SK-N-MC (cell line): Measurements from ENCODE around the gene PRKCSH.

Experiments
- DNase-seq: peaks from one replicate; pipeline ENCODE4 v3.0.0-alpha.2; 2011; ENCODE audit warnings: low read depth, low spot score
- H3K27ac ChIP-seq: fragments of 200-600 bp; sonication (generic); 2 replicates; pipeline ENCODE4 v1.5.1; 2016; ENCODE audit warnings: mixed run types
- H3K36me3 ChIP-seq: fragments of 200-600 bp; sonication (generic); 2 replicates; pipeline ENCODE4 v1.6.1; 2017; ENCODE audit warnings: antibody characterized with exemption, low read length, mixed read lengths; ENCODE audit not compliant: insufficient read depth
- H3K4me3 ChIP-seq: fragments of 200-600 bp; sonication (generic); 2 replicates; pipeline ENCODE4 v1.5.1; 2016
- H3K9ac ChIP-seq: fragments of 200-600 bp; sonication (generic); 2 replicates; pipeline ENCODE4 v1.8.0; 2017; ENCODE audit warnings: mixed run types, mixed read lengths; ENCODE audit not compliant: insufficient read length
- H3K9me3 ChIP-seq: fragments of 200-600 bp; sonication (generic); 2 replicates; pipeline ENCODE4 v1.6.1; 2017; ENCODE audit warnings: low read depth, mild to moderate bottlenecking, antibody characterized with exemption, low read length, moderate library complexity, mixed read lengths
- EZH2 ChIP-seq: fragments of 200-600 bp; sonication (generic); IDR thresholded peaks from one replicate; pipeline ENCODE4 v1.6.1; 2017; ENCODE audit warnings: antibody characterized with exemption
- FOXP2 ChIP-seq: optimal IDR thresholded peaks from 2 replicates; pipeline ENCODE3; 2011; ENCODE audit warnings: mild to moderate bottlenecking, moderate library complexity; ENCODE audit not compliant: insufficient read depth; ENCODE audit errors: extremely low read length, control extremely low read depth
- POLR2AphosphoS5 ChIP-seq: IDR thresholded peaks from 2 replicates; pipeline ENCODE4 v1.6.1; 2012; ENCODE audit warnings: mild to moderate bottlenecking, low read depth, low read length, borderline replicate concordance

Gene PRKCSH, protein sequence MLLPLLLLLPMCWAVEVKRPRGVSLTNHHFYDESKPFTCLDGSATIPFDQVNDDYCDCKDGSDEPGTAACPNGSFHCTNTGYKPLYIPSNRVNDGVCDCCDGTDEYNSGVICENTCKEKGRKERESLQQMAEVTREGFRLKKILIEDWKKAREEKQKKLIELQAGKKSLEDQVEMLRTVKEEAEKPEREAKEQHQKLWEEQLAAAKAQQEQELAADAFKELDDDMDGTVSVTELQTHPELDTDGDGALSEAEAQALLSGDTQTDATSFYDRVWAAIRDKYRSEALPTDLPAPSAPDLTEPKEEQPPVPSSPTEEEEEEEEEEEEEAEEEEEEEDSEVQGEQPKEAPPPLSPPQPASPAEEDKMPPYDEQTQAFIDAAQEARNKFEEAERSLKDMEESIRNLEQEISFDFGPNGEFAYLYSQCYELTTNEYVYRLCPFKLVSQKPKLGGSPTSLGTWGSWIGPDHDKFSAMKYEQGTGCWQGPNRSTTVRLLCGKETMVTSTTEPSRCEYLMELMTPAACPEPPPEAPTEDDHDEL

DNA sequence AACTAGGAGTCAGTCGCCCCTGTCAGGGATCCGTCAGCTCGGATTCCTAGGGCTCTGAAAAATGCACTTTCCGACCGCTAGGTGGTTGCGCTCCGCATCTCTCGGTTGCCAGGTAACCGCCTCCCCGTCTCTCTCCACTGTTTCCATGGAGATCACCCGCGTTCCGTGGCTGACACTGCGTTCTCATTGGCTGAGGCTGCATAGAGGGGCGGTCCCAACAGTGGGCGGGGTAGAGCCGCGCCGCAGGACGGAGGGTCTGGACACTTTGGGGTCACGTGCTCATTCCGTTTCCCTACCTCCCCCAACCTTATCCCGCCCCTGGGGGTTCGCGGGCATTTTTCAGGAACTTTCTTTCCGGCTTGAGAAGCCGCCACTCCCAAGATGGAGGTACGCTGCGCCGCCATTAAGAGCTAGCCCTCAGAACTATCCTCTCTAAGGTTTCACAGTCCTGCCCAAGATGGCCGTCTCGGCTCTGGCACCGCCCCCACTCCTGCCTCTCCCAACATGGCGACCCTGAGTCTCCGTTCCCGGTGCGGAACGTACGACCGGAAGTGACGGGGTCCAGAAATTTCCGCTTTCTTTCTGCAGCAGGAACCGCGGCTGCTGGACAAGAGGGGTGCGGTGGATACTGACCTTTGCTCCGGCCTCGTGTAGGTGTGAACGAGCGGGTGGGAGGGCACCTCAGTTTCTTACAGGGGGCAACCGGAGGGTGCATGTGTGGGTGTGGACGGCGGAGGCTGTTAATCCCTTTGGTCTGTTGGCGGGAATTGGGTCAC lies at the start of gene PRKCSH, which contains the start of gene ODAD3:
PRKCSH (plus strand) TSS at position 579 of the 776 bp plus-strand sequence. CDS start 483 bp downstream, outside the sequence.
ODAD3 (minus strand) TSS at position 65 of the 776 bp plus-strand sequence. CDS start 105 bp downstream, outside the sequence.
- Histone ChIP-seq H3K9me3 (no peaks in the 10 kb centered on the region), H3K4me3 (peak within 1 kb of the TSS; percentile 99), H3K36me3 (peaks cover 25% of the 10 kb centered on the region), H3K27ac (peak within 1 kb of the TSS; percentile 56; the same call in 1 of the 2 replicates), H3K9ac (peak within 1 kb of the TSS; percentile 87)
- peak; percentile 98 for DNase-seq
- peak; percentile 92 for TF ChIP-seq POLR2AphosphoS5
- TF ChIP-seq EZH2 = no peak

DNA sequence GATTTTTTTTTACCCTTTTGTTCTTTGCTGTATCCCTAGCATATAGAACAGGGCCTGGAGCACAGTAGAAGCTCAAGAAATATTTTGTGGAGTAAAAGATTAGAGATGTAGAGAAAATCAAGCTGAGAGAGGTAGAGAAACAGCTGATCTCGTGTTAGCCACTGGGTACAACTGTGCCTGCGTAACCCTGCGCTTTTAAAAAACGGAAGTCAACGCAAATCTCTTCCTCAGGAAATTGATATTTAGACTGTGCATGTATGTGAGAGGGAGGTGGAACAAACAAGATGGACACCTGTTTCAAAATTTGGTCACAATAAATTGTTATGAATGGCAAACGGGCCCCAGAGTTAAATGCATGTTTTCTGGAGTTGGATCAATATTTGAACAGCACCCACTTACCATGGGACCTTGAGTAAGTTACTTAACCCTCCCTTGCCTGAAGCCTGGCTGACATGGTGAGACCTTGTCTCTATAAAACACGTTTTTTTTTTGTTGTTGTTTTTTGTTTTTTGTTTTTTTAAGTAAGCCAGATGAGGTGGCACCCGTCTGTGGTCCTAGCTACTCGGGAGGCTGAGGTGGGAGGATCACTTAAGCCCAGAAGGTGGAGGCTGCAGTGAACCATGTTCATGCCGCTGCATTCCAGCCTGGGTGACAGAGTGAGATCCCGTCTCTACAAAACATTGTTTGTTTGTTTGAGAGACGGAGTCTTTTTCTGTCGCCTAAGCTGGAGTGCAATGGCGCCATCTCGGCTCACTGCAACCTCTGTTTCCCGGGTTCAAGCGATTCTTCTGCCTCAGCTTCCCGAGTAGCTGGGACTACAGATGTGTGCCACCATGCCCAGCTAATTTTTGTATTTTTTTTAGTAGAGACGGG lies 48.0 kb upstream of the PRKCSH start:
- H3K36me3 ChIP-seq = no peaks in the 10 kb centered on the region
- H3K4me3 ChIP-seq = no peak overlapping the region
- H3K27ac ChIP-seq = 0 out of 2 replicates have a peak overlapping the region, but pooled peaks have one; percentile 57
- no peaks in the 10 kb centered on the region for H3K9me3 ChIP-seq
- DNase-seq = no peak
- no peak overlapping the region for H3K9ac ChIP-seq
- no peak for TF ChIP-seq FOXP2
- no peak for TF ChIP-seq EZH2
- no peak for TF ChIP-seq POLR2AphosphoS5

DNA sequence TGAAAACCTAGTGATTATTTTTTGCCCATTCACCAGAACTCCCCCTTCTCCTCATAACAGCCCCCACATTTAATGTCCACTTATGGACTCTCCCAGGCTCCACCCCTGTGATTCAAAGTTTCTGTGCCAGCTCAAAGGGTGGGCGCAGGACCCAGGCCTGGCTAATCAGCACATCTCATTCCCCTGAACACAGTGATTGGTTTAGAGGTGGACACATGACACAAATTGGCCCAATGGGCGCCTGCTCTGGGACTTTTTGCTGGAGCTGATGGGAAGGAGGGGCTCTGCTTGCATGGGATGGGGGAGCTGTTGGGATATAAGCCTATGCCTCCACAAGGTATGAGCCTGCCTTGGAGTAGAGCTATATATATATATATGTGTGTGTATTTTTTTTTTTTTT lies 45.1 kb upstream of the PRKCSH start:
- H3K27ac ChIP-seq = no peak overlapping the region
- H3K4me3 ChIP-seq = no peak overlapping the region
- no peaks in the 10 kb centered on the region for H3K9me3 ChIP-seq
- H3K9ac ChIP-seq = no peak overlapping the region
- no peak for TF ChIP-seq POLR2AphosphoS5
- no peak for TF ChIP-seq EZH2
- no peak for TF ChIP-seq FOXP2
- no peaks in the 10 kb centered on the region for H3K36me3 ChIP-seq
- no peak for DNase-seq

DNA sequence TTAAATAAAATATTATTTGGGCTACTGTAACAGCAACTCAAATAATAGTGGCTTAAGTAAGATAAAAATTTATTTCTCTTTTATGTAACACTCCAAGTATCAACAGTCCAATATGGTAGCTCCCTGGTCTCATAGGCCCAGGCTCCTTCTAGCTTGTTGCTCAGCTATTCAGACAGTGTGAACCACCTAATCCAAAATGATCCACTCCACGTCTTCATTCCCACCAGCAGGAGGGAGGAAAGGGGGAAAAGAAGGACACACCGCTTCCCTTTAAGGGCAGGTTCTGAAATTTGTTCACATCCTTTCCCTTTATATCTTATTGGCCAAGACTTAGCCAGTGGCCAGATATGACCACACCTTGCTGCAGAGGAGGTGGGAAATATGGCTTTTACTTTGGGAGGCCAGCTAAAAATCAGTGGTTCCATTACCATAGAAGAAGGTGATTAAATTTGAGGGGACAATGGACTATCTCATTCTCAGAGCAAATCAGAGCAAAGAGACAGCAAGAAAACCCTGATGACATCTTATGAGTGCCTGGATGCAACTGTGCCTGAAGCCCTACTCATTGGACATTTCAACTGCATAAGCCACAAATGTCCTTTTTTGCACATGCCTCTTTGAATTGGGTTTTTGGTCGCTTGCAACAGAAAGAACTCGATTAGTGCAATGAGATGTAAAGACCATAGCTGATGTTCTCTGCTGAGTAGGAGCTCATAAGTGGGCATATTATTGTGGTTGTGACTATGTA lies 44.3 kb upstream of the PRKCSH start:
- Histone ChIP-seq H3K9ac (no peak overlapping the region), H3K4me3 (no peak overlapping the region), H3K27ac (no peak overlapping the region), H3K36me3 (no peaks in the 10 kb centered on the region), H3K9me3 (no peaks in the 10 kb centered on the region)
- no peak for DNase-seq
- TF ChIP-seq EZH2 (no peak), FOXP2 (no peak), POLR2AphosphoS5 (no peak)

DNA sequence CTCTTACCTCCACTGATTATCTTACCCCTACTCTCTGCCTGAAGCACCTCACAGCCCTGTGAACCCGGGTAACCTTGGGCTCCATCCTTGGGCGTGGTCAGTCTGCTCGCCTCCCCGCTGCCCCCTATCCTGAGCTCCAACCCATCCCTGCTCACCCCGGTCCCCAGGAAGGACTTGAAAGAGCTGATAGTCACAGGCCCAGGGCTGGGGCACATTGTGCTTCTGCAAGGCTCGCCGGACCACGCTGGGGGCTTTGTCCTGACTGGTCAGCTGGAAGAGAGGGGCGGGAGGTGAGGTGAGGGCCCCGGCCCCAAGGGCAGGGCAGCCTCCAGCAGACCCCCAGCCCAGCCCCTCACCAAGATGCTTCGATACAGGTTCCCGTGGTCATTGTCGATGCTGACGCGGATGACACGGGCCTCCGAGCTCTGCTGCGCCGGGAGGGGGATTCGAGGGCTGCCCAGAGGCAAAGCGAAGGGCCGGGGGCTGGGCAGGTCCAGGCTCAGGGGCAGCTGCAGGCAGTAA lies 38.3 kb upstream of the PRKCSH start:
- no peak for DNase-seq
- TF ChIP-seq POLR2AphosphoS5 (no peak), FOXP2 (no peak), EZH2 (no peak)
- H3K9me3 ChIP-seq = no peaks in the 10 kb centered on the region
- H3K9ac ChIP-seq = no peak overlapping the region
- no peak overlapping the region for H3K4me3 ChIP-seq
- no peak overlapping the region for H3K27ac ChIP-seq
- H3K36me3 ChIP-seq = no peaks in the 10 kb centered on the region

DNA sequence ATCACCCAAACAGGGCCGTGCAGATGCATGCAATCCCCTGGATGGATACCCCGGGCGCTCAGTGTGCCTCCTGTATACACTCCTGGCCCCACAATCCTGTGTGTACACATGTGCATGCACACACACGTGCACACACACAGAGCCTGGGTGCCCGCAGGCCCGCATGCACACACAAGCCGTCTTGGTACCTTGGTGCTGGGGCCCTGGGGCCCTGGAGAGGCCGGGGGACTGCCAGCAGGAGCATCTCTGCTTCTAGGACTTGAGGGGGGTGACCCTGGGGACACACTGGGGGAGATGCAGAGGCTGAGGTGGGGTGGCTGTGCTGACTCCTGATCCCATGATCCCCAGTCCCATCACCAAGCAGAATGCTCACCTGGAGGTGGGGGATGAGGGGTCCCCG lies 35.8 kb upstream of the PRKCSH start:
- Histone ChIP-seq H3K9ac (no peak overlapping the region), H3K9me3 (no peaks in the 10 kb centered on the region), H3K4me3 (no peak overlapping the region), H3K27ac (no peak overlapping the region), H3K36me3 (no peaks in the 10 kb centered on the region)
- no peak for DNase-seq
- TF ChIP-seq EZH2 (no peak), FOXP2 (no peak), POLR2AphosphoS5 (no peak)

DNA sequence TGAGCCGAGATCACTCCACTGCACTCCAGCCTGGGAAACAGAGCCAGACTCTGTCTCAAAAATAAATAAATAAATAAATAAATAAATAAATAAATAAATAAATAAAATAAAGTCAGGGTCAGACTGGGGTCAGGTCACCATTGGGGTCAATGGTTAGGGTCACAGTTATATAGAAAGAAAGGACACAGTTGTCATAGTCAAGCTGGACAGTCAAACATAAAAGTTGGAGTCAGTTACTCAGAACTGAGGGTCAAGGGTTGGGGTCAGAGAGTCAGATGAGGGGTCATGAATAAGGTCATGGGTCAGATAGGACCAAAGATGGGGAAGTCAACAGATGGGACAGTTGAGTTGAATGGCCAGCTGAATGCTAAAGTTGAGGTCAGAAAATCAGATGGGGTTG lies 34.6 kb upstream of the PRKCSH start:
- TF ChIP-seq POLR2AphosphoS5 (no peak), EZH2 (no peak), FOXP2 (no peak)
- no peaks in the 10 kb centered on the region for H3K9me3 ChIP-seq
- H3K36me3 ChIP-seq = no peaks in the 10 kb centered on the region
- no peak for DNase-seq
- no peak overlapping the region for H3K27ac ChIP-seq
- no peak overlapping the region for H3K9ac ChIP-seq
- H3K4me3 ChIP-seq = no peak overlapping the region
